Measurements from ENCODE around the gene COX20. TPM values are rescaled to one million over a fixed set of nuclear protein-coding genes. Genes with fewer than 3 reads are reported as not detected.
A peak's percentile ranks its signal among the peaks of the same experiment; 100 is the strongest.

COX20 gene
- total and polyA plus RNA-seq, 2 of the 13 experiments (the other 11 are each of a cell fraction or from before 2014, with no cell fraction given) = 34.4 to 95.8 TPM

- no peak for TF ChIP-seq RBM39 (IDR thresholded peaks at IDR 0.05; ENCODE audit: low read depth, low read length, poor library complexity, severe bottlenecking)
- TF ChIP-seq ZSCAN31 (CRISPR knock-in tag; IDR thresholded peaks at IDR 0.05; ENCODE audit: low read depth) = peak; percentile 90
- peak; percentile 87 for TF ChIP-seq GABPB1 (CRISPR knock-in tag; IDR thresholded peaks at IDR 0.05)
- no peak; the same call in 1 of the 2 replicates for TF ChIP-seq MEIS2 (CRISPR knock-in tag; IDR thresholded peaks at IDR 0.05)
- TF ChIP-seq MBD4 (IDR thresholded peaks at IDR 0.05; ENCODE audit: borderline replicate concordance, low read length) = no peak
- TF ChIP-seq CAMTA2 (CRISPR knock-in tag; IDR thresholded peaks at IDR 0.05; ENCODE audit: borderline replicate concordance) = no peak
- TF ChIP-seq ZNF234 (CRISPR knock-in tag; conservative IDR thresholded peaks at IDR 0.05) = no peak
- TF ChIP-seq DNMT1 (CRISPR knock-in tag; IDR thresholded peaks at IDR 0.05) = no peak
- TF ChIP-seq POGZ (CRISPR knock-in tag; IDR thresholded peaks at IDR 0.05) = peak; percentile 70; the same call in 1 of the 2 replicates
- no peak for TF ChIP-seq RFX1 (IDR thresholded peaks at IDR 0.05)
- TF ChIP-seq ZNF546 (CRISPR knock-in tag; conservative IDR thresholded peaks at IDR 0.05) = 0 out of 2 replicates have a peak, but pooled peaks have one; percentile 23
- no peak for TF ChIP-seq FOSL1 (CRISPR knock-in tag; IDR thresholded peaks at IDR 0.05; ENCODE audit: borderline replicate concordance)
- 0 out of 2 replicates have a peak, but pooled peaks have one; percentile 60 for TF ChIP-seq ZNF335 (CRISPR knock-in tag; IDR thresholded peaks at IDR 0.05)
- peak; percentile 74 for TF ChIP-seq ZNF724P (CRISPR knock-in tag; IDR thresholded peaks at IDR 0.05; ENCODE audit: borderline replicate concordance)
- peak; percentile 54 for TF ChIP-seq BCL6 (CRISPR knock-in tag; IDR thresholded peaks at IDR 0.05)
- peak; percentile 89 for TF ChIP-seq REPIN1 (CRISPR knock-in tag; IDR thresholded peaks at IDR 0.05; ENCODE audit: borderline replicate concordance, low read depth)
- TF ChIP-seq STAT6 (CRISPR knock-in tag; IDR thresholded peaks at IDR 0.05; ENCODE audit: borderline replicate concordance) = no peak
- TF ChIP-seq ZNF597 (CRISPR knock-in tag; IDR thresholded peaks at IDR 0.05) = no peak
- TF ChIP-seq PLRG1 (conservative IDR thresholded peaks at IDR 0.05) = no peak
- no peak for TF ChIP-seq SNAPC2 (CRISPR knock-in tag; IDR thresholded peaks at IDR 0.05)
- no peak for TF ChIP-seq PAX8 (CRISPR knock-in tag; IDR thresholded peaks at IDR 0.05; ENCODE audit: borderline replicate concordance)
- no peak for TF ChIP-seq NFYC (CRISPR knock-in tag; IDR thresholded peaks at IDR 0.05)
- no peak for TF ChIP-seq CEBPZ (IDR thresholded peaks at IDR 0.05; ENCODE audit: low read length)
- TF ChIP-seq IKZF1 (IDR thresholded peaks at IDR 0.05) = no peak
- 0 out of 2 replicates have a peak, but pooled peaks have one; percentile 42 for TF ChIP-seq CEBPG (CRISPR knock-in tag; IDR thresholded peaks at IDR 0.05)
Measured at GRCh38 chr1:244864253-244865027, 29.0 kb downstream of the COX20 start, which contains the start of gene HNRNPU (continued).

Data from HepG2 (cell line).